ENCODE data around the gene BHLHE40.
A peak's percentile ranks its signal among the peaks of the same experiment; 100 is the strongest.
"Not testable (repeated sequence)": the region's sequence is repeated elsewhere in the genome, so short reads cannot be mapped to it uniquely, and the experiment has no call there.

Gene BHLHE40

DNA sequence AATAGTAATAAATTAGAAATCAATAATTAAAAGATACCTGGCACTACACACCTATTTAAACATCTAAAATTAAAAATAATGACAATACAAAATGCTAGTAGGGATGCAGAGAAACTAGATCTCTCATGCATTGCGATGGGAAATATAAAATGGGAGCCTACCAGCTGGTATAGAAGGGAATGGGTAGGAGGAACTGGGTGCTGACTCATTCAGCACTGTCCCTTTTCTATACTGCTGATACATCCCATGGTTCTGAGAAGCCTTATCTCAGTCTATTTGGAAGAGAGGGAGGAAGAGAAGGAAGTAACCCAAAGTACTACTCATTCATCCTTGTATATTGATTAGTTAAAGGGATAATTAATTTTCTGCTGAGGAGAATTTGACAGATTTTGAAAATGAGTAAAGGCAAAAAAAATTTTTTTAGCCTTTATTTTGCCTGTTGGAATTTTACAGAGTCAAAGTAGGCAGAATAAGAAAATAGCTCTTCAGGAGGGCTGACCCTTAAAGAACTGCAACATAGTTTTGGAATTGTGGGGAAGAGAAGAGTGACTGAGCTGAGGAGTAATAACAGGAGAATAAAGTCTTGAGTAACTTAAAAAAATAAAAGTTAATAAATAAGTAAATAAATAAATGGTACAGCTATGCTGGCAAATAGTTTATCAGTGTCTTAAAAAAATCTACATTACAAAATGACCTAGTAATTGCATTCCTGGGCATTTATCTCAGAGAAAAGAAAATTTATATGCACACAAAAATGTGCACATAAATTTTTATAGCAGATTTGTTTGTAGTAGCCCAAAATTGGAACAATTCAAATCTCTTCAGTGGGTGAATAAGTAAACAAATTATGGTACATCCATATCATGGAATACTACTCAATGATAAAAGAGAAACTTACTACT is 15.3 kb upstream of the BHLHE40 start:
- no peak for DNase-seq

DNA sequence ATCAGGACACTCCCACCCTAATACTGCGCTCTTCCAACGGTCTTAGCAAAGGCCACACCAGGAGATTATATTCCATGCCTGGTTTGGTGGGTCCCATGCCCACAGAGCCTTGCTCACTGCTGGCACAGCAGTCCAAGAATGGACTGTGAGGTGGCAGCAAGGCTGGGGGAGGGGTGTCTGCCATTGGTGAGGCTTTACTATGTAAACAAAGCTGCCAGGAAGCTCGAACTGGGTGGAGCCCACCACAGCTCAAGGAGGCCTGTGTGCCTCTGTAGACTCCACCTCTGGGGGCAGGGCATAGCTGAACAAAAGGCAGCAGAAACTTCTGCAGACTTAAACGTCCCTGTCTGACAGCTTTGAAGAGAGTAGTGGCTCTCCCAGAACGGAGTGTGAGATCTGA is 13.2 kb upstream of the BHLHE40 start:
- DNase-seq = not testable (repeated sequence)

- DNase-seq = not testable (repeated sequence)
Observed at GRCh38 chr3:4967683-4968082, 11.6 kb upstream of the BHLHE40 start.

DNA sequence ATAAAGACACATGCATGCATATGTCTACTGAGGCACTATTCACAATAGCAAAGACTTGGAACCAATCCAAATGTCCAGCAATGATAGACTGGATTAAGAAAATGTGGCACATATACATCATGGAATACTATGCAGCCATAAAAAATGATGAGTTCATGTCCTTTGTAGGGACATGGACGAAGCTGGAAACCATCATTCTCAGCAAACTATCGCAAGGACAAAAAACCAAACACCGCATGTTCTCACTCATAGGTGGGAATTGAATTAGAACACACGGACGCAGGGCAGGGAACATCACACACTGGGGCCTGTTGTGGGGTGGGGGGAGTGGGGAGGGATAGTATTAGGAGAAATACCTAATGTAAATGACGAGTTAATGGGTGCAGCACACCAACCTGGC is 7.8 kb upstream of the BHLHE40 start:
- DNase-seq = not testable (repeated sequence)

DNA sequence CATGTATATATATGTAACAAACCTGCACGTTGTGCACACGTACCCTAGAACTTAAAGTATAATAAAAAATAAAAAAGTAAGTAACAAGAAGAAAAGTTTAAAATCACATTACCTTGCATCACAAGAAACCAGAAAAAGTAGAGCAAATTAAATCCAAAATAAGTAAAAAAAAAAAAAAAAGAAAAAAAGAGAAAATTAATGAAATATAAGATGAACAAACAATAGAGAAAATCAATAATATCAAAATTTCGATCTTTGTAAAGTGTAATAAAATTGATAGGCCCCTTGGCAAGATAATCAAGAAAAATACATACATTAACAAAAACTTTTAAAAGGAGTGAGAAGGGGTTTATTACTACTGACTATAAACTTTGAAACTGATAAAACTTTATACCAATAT is 7.4 kb upstream of the BHLHE40 start:
- no peak for DNase-seq

DNA sequence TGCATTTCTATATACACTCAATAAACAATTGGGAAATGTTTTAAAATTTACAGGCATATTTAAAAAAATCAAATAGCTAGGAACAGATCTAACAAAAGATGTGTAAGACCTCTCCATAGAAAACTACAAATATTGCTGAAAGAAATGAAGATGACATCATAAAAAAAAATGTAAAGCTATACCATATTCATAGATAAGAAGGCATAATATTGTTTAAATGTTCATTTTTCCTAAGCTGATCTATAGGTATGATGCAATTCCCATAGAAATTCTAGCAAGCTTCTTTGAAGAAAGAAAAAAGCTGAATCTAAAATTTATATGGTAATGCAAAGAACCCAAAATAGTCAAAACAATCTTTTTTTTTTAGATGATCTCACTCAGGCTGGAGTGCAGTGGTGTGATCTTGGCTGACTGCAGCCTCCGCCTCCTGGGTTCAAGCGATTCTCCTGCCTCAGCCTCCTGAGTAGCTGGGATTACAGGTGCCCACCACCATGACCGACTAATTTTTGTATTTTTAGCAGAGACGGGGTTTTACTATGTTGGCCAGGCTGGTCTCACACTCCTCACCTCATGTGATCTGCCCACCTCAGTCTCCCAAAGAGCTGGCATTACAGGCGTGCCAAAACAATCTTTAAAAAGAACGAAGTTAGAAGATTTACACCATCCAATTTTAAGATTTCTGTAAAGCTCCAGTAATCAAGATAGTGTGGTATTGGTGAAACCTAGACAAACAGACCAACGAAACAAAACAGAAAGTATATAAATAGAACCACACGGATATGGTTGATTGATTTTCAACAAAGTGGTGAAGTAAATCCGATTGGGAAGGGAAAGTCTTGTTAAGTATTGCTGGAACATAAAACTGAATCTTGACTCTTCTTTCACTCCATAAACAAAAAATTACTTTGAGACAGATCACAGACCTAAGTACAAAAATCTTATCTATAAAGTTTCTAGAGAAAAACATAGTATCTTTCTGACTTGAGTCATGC is 6.3 kb upstream of the BHLHE40 start:
- DNase-seq = no peak

DNA sequence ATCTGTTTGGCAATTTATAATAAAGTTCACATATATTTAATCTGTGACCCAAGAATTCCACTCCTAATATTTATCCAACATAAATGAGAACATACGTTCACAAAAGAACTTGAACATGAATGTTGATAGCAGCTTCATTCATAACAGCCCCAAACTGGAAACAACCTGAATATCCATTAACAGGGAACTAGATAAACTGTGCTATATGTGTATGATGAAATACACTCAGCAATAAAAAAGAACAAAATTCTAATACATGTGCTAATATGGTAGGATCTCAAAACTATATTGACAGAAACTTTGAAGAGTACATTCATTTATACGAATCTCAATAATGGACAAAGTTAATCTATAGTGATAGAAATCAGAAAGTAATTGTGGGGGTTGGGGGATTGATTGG is 5.1 kb upstream of the BHLHE40 start:
- DNase-seq = no peak

GRCh38 chr3:4976109-4976508 is 3.1 kb upstream of the BHLHE40 start:
- no peak for DNase-seq

- peak; percentile 82 for DNase-seq
Observed at GRCh38 chr3:4977001-4977852, 2.0 kb upstream of the BHLHE40 start.

- no peak for DNase-seq
Observed at GRCh38 chr3:4977853-4978203, 1.4 kb upstream of the BHLHE40 start.

GRCh38 chr3:4978204-4978965 is 852 bp upstream of the BHLHE40 start:
- DNase-seq = peak; percentile 87

DNA sequence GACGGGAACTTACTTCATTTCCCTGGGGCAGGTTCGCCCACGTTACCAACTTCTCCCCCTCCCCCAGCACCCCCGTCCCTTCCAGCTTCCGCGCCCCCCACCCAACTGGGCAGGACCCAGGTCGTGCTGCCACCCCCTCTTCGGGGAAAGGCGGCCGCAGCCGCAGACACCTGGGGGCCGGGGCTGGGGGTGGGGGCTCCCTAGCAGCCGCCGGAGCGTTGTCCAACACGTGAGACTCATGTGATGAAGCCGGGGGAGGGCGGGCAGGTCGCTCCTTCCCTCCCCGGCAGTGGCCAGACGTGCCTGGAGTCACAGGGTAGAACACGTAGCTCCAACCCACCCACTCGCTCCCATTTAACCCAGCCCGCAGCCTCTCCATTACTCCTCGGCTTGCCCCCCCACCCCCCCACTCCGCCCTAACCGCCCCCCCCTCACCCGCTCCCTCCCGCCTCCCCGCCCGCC is 240 bp upstream of the BHLHE40 start:
- DNase-seq = peak; percentile 92

DNA sequence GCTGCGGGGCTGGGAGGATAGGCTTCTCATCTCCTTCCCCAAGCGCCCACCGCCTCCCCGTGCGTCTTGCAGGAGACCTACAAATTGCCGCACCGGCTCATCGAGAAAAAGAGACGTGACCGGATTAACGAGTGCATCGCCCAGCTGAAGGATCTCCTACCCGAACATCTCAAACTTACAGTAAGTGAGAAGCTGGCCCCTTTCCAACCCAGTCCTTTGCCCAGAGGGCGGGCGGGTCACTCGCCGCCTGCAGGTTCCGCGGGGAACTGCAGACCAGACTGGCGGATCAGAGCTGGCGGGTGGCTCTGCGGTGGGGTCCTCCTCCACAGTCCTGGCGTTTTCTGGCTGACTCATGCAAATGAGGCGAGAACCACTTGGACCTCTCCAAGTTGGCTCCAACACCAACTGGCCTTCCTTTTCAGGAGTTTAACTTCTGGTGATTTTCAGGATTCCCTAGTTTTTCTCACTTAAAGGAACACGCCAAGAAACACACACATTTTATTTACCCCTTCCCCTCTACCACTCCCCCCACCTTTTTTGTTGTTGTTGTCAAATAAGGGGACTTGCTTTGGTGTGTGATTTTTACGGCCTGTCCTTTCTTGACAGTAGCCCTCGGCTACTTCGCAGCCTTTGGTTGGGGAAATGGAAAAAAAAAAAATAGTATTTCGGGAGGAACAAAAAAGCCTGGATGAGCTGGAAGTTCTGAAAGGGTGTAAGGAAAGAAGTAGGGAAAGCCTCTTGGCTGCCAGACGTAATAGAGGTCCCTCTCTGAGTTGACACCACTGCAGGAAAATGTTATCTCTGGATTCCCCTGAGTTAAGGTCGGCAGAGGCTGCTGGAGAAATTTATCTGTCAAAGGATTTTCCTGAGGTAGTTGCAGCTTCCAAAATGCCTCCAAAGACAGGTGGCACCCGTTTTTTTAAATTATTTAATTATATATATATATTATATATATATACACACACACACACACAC is 1.3 kb downstream of the BHLHE40 start:
- peak; percentile 94 for DNase-seq

- no peak for DNase-seq
Observed at GRCh38 chr3:4981294-4981664, 2.0 kb downstream of the BHLHE40 start.

GRCh38 chr3:4981665-4982494 is 2.6 kb downstream of the BHLHE40 start:
- no peak for DNase-seq

- no peak for DNase-seq
Observed at GRCh38 chr3:4982773-4983738, 3.8 kb downstream of the BHLHE40 start.

DNA sequence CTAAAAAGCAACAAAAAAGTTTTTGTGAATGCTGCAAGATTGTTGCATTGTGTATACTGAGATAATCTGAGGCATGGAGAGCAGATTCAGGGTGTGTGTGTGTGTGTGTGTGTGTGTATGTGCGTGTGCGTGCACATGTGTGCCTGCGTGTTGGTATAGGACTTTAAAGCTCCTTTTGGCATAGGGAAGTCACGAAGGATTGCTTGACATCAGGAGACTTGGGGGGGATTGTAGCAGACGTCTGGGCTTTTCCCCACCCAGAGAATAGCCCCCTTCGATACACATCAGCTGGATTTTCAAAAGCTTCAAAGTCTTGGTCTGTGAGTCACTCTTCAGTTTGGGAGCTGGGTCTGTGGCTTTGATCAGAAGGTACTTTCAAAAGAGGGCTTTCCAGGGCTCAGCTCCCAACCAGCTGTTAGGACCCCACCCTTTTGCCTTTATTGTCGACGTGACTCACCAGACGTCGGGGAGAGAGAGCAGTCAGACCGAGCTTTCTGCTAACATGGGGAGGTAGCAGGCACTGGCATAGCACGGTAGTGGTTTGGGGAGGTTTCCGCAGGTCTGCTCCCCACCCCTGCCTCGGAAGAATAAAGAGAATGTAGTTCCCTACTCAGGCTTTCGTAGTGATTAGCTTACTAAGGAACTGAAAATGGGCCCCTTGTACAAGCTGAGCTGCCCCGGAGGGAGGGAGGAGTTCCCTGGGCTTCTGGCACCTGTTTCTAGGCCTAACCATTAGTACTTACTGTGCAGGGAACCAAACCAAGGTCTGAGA is 4.7 kb downstream of the BHLHE40 start:
- DNase-seq = no peak

DNA sequence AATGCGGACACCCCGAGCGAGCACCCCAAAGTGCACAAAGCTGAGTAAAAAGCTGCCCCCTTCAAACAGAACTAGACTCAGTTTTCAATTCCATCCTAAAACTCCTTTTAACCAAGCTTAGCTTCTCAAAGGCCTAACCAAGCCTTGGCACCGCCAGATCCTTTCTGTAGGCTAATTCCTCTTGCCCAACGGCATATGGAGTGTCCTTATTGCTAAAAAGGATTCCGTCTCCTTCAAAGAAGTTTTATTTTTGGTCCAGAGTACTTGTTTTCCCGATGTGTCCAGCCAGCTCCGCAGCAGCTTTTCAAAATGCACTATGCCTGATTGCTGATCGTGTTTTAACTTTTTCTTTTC is 5.3 kb downstream of the BHLHE40 start:
- no peak for DNase-seq
